Measurements from ENCODE around the gene PITRM1. TPM values are rescaled to one million over a fixed set of nuclear protein-coding genes. Genes with fewer than 3 reads are reported as not detected.
A peak's percentile ranks its signal among the peaks of the same experiment; 100 is the strongest.

Gene PITRM1
- total and polyA plus RNA-seq, 5 experiments from 2014 or later: 29.0 to 114 (median 58.2) TPM

DNA sequence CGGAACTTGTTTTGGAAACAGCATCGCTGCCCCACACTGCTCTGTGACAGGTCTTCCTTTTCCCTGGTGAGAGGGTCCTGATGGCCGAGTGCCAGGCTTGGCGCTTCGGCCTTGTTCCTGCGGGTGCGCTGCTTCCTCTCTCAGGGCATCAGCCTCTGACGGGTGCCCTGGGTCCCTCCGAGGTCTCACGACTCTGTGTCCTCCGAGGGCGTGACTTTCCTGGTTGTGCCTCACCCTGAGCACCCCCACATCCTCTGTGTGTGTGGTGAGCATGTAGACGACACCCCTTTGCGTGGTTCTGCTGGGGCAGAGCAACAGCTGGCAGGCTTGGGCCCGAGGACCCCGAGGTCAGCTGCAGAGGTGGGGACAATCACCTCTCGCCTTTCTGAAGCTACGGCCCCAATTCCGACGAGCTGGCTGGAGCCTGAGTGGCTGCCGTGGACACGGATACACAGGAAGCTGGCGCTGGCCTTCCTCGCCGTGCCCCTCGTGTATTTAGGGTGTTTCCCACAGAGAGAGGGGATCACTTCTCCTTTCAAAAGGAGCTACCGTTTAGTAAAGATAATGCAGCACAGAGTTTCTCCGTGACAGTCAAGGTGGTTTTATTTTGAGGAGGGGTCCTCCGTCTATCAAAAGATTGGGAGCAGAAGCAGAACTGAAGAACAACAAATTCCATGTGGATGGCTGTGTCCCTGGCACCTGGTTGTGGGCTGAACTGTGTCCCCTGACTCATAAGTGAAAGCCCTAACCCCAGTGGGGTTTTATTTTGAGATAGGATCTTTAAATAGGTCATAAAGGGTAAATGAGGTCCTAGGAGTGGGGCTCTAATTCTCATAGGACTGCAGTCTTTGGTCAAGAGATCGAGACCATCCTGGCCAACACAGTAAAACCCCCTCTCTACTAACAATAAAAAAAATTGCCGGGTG lies 36.2 kb upstream of the PITRM1 start:
- H3K36me3 Mint-ChIP-seq: no peaks in the 10 kb centered on the region

DNA sequence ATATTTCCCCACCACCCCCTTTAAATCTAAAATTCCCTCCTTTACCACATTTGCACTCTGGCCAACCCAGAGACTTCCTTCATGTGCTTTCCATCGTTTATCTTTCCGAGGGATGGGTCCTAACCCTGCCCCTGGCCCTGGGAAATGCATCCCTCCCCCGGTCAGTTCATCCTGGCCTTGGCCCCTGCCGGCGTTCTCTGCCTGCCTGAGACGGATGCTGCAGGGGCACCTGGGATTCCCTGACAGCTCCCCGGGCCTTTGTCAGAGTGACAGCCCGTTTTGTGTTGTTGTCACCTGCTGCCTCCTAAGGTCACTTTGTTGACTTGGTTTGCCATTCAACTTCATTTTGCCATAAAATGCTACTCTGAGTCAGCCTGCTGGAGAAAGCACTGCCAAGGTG lies 34.8 kb upstream of the PITRM1 start:
- no peaks in the 10 kb centered on the region for H3K36me3 Mint-ChIP-seq
- no peak overlapping the region for H3K27ac Mint-ChIP-seq
- no peaks in the 10 kb centered on the region for H3K9me3 Mint-ChIP-seq
- ATAC-seq (no peak), DNase-seq (no peak)
- no peak overlapping the region for H3K4me3 Mint-ChIP-seq
- H3K27me3 Mint-ChIP-seq: peaks cover 4 to 33% (median 18%) of the 10 kb centered on the region in 5 donors
- peaks cover 0 to 4% (median 0%) of the 10 kb centered on the region in 4 donors for H3K4me1 Mint-ChIP-seq
- POLR2A ChIA-PET: no interaction called here

More for the DNA sequence above, 36.2 kb upstream of the PITRM1 start:
- Mint-ChIP-seq H3K27ac (peak overlapping the region in 1 of 10 donors; percentile 82), H3K4me3 (no peak overlapping the region), H3K9me3 (no peaks in the 10 kb centered on the region), H3K4me1 (peaks cover 0 to 4% (median 0%) of the 10 kb centered on the region in 4 donors), H3K27me3 (peaks cover 4 to 33% (median 15%) of the 10 kb centered on the region in 5 donors)
- POLR2A ChIA-PET: interaction anchor here (0.6 kb wide), 1 partner anchor 11 kb away, joined by 3 read pairs; no protein-coding TSS in a partner anchor
- no peak for ATAC-seq
- no peak for DNase-seq

GRCh38 chr10:3206511-3207157 lies 34.1 kb upstream of the PITRM1 start:
- Mint-ChIP-seq H3K27me3 (peaks cover 4 to 33% (median 19%) of the 10 kb centered on the region in 5 donors), H3K9me3 (no peaks in the 10 kb centered on the region), H3K4me1 (peaks cover 0 to 4% (median 0%) of the 10 kb centered on the region in 4 donors), H3K4me3 (no peak overlapping the region), H3K27ac (no peak overlapping the region), H3K36me3 (no peaks in the 10 kb centered on the region)
- DNase-seq (no peak), ATAC-seq (no peak)
- POLR2A ChIA-PET: no interaction called here

DNA sequence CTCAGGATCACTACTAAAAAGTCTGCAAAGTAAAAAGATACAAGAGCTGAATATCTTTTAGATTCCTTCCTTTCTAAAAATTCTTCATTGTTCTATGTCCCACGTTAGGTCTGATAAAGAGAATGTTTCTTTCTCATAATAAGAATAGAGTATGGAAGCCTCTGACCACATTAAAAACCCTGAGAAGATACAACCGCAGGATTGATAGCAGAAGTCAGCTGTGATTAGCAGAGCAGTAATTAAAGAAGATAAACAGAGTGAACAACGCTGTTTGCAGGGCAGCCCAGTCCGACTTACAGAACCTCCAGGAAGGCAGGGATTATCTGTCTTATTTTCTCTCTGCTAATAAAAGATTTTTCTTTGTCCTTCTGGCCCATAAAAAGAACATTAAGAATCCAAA lies 31.4 kb upstream of the PITRM1 start:
- peaks cover 0 to 2% (median 0%) of the 10 kb centered on the region in 4 donors for H3K4me1 Mint-ChIP-seq

GRCh38 chr10:3203016-3203811 lies 30.6 kb upstream of the PITRM1 start:
- H3K4me1 Mint-ChIP-seq: peaks cover 0 to 2% (median under 1%) of the 10 kb centered on the region in 4 donors
- POLR2A ChIA-PET: no interaction called here
- DNase-seq: no peak
- H3K9me3 Mint-ChIP-seq: no peaks in the 10 kb centered on the region
- no peak for ATAC-seq
- peaks cover 15 to 41% (median 31%) of the 10 kb centered on the region in 5 donors for H3K27me3 Mint-ChIP-seq
- no peaks in the 10 kb centered on the region for H3K36me3 Mint-ChIP-seq
- H3K4me3 Mint-ChIP-seq: no peak overlapping the region
- H3K27ac Mint-ChIP-seq: peak overlapping the region in 1 of 10 donors; percentile 24

More for the DNA sequence above, 31.4 kb upstream of the PITRM1 start:
- H3K36me3 Mint-ChIP-seq: no peaks in the 10 kb centered on the region
- POLR2A ChIA-PET: no interaction called here
- no peak for DNase-seq
- H3K4me3 Mint-ChIP-seq: no peak overlapping the region
- ATAC-seq: no peak
- no peaks in the 10 kb centered on the region for H3K9me3 Mint-ChIP-seq
- peaks cover 12 to 39% (median 30%) of the 10 kb centered on the region in 5 donors for H3K27me3 Mint-ChIP-seq
- H3K27ac Mint-ChIP-seq: no peak overlapping the region

DNA sequence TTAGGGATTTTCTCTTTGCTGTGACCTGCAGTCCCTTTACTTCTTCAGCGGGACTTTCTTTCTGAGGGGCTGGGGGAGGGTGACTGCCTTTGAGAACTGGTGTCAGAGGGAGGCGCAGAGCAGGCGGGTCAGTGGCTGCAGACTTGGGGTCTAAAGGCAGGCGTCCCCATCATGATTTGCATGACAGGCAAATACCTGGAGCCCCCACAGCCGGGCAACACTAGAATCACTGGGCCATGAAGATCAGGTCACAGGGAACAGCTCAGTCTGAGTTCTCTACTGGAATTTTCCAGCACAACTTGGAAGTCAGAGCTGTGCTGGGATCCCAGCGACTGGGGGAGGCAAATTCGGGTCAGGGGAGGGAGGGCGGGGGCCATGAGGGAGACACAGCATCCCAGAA lies 29.2 kb upstream of the PITRM1 start:
- H3K4me1 Mint-ChIP-seq: peaks cover 2 to 10% (median 8%) of the 10 kb centered on the region in 4 donors
- POLR2A ChIA-PET: no interaction called here
- no peaks in the 10 kb centered on the region for H3K36me3 Mint-ChIP-seq
- ATAC-seq (no peak), DNase-seq (no peak)
- peaks cover 23 to 40% (median 28%) of the 10 kb centered on the region in 5 donors for H3K27me3 Mint-ChIP-seq
- no peak overlapping the region for H3K4me3 Mint-ChIP-seq
- no peaks in the 10 kb centered on the region for H3K9me3 Mint-ChIP-seq
- H3K27ac Mint-ChIP-seq: no peak overlapping the region

DNA sequence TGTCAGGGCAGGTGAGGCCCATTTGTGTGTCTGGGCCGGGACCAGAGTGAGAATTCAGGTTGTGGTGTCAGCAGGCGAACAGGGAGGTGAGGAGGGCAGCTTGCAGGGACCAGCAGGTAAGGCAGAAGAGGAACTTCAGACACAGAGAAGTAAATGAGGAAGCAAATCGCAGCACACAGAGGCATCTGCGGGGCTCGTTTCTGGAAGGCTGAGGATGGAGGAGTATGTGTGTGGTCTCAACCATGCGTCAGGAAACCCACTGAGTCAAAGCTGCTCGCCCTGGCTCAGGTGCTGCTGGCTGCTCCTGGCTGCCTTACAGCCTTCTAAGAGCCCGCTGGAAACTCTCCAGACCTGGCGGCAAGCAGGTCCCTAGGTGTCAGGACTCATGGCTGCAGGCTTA lies 26.9 kb upstream of the PITRM1 start:
- peak in 1 of 10 donors; percentile 66 for DNase-seq
- H3K4me3 Mint-ChIP-seq: peak overlapping the region in 1 of 10 donors; percentile 68
- H3K27me3 Mint-ChIP-seq: peaks cover 22 to 40% (median 24%) of the 10 kb centered on the region in 5 donors
- ATAC-seq: peak in 1 of 2 donors; percentile 86
- peaks cover 2 to 10% (median 8%) of the 10 kb centered on the region in 4 donors for H3K4me1 Mint-ChIP-seq
- H3K27ac Mint-ChIP-seq: peak overlapping the region in 2 of 10 donors; percentile 73 to 89
- no peaks in the 10 kb centered on the region for H3K36me3 Mint-ChIP-seq
- no peaks in the 10 kb centered on the region for H3K9me3 Mint-ChIP-seq
- POLR2A ChIA-PET: interaction anchor here (1.7 kb wide), 1 partner anchor 27 kb away, joined by 7 read pairs; the partner anchor contains the start of gene PITRM1

DNA sequence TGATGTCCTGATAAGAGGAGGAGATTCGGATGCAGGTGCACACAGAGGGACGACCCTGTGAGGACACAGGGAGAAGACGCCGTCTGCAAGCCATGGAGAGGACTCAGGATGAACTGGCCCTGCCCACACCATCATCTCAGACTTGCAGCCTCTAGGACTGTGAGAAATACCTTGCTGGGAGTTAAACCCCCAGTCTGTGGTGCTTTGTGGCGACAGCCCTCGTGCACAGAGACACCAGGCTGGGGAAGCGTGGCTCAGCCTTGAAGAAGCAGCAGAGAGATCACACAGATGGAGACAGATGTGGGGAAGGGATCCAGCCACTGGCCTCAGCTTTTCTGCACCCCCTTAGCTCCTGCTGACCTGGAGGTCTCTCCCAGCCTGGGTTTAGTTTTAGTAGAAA lies 26.3 kb upstream of the PITRM1 start:
- Mint-ChIP-seq H3K27ac (peak overlapping the region in 1 of 10 donors; percentile 89), H3K36me3 (no peaks in the 10 kb centered on the region), H3K27me3 (peaks cover 20 to 40% (median 24%) of the 10 kb centered on the region in 5 donors), H3K4me3 (peak overlapping the region in 1 of 10 donors; percentile 68), H3K9me3 (no peaks in the 10 kb centered on the region), H3K4me1 (peaks cover 2 to 10% (median 8%) of the 10 kb centered on the region in 4 donors)
- DNase-seq (no peak), ATAC-seq (peak in 1 of 2 donors; percentile 34)
- POLR2A ChIA-PET: interaction anchor here (1.7 kb wide), 1 partner anchor 26 kb away, joined by 7 read pairs; the partner anchor contains the start of gene PITRM1

GRCh38 chr10:3197348-3198003 lies 24.9 kb upstream of the PITRM1 start:
- H3K4me3 Mint-ChIP-seq: peak overlapping the region; percentile 55 to 80 (median 76)
- ATAC-seq (peak; percentile 57 to 62), DNase-seq (peak in 8 of 10 donors; percentile 5 to 40 (median 30))
- H3K36me3 Mint-ChIP-seq: no peaks in the 10 kb centered on the region
- POLR2A ChIA-PET: interaction anchor here (1.1 kb wide), 1 partner anchor 12 kb away, joined by 3 read pairs; no protein-coding TSS in a partner anchor
- peaks cover 15 to 37% (median 25%) of the 10 kb centered on the region in 5 donors for H3K27me3 Mint-ChIP-seq
- H3K4me1 Mint-ChIP-seq: peaks cover 3 to 18% (median 12%) of the 10 kb centered on the region in 4 donors
- peak overlapping the region in 3 of 10 donors; percentile 12 to 56 (median 31) for H3K27ac Mint-ChIP-seq
- no peaks in the 10 kb centered on the region for H3K9me3 Mint-ChIP-seq

DNA sequence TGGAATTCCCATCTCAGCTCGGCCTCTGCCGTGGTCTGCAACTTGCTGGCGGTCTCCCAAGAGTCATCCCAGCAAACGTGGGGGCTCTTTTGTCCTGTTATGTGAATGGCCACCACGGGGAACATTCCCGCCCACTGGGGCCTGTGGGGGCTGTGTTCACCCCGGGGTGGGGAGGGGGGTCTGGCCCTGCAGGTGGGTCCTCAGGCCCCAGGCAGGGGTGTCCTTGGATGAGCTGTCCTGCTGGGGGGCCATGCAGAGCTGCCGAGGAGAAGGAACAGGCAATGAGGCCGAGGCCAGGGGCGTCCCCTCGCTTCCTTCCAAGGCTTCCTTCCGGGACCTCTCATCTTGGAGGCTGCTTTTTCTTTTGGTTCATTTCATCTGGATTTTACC lies 24.4 kb upstream of the PITRM1 start:
- H3K4me1 Mint-ChIP-seq: peaks cover 3 to 18% (median 12%) of the 10 kb centered on the region in 4 donors
- H3K27me3 Mint-ChIP-seq: peaks cover 15 to 37% (median 25%) of the 10 kb centered on the region in 5 donors
- no peaks in the 10 kb centered on the region for H3K9me3 Mint-ChIP-seq
- H3K27ac Mint-ChIP-seq: no peak overlapping the region
- DNase-seq (no peak), ATAC-seq (no peak)
- H3K4me3 Mint-ChIP-seq: no peak overlapping the region
- H3K36me3 Mint-ChIP-seq: no peaks in the 10 kb centered on the region
- POLR2A ChIA-PET: interaction anchor here (1.1 kb wide), 1 partner anchor 12 kb away, joined by 3 read pairs; no protein-coding TSS in a partner anchor

DNA sequence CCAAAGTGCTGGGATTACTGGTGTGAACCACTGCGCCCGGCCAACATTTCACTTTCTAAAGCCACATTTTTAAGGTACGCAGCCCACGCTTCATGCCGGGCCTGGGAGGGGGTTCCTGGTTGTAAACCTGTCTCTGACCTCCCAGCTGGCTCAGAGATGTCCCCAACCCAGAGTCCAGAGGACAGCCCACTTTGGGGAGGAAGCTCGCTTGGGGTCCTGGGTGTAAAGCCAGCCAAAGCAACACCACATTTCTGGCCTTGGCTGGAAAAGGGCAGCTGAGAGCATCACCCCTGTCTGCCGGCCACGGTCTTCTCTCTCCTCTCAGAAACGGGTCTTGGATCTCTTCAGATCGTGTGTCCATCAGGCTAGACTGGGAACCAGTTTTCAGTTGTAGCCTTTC lies 23.9 kb upstream of the PITRM1 start:
- H3K27me3 Mint-ChIP-seq: peaks cover 15 to 34% (median 25%) of the 10 kb centered on the region in 5 donors
- H3K4me1 Mint-ChIP-seq: peaks cover 3 to 18% (median 12%) of the 10 kb centered on the region in 4 donors
- H3K9me3 Mint-ChIP-seq: no peaks in the 10 kb centered on the region
- POLR2A ChIA-PET: no interaction called here
- H3K36me3 Mint-ChIP-seq: no peaks in the 10 kb centered on the region
- DNase-seq: no peak
- H3K27ac Mint-ChIP-seq: no peak overlapping the region
- ATAC-seq: no peak
- no peak overlapping the region for H3K4me3 Mint-ChIP-seq

Measured in naive thymus-derived CD8-positive, alpha-beta T cell (primary cell).